ENCODE results near the gene SRCAP.

GRCh38 chr16:30737794-30738648 lies 39.0 kb downstream of the SRCAP start:
- TF ChIP-seq CTCF (tag by site-specific recombination; IDR thresholded peaks at IDR 0.05): no peak
- no peak for TF ChIP-seq ZNF664 (tag by site-specific recombination; IDR thresholded peaks at IDR 0.05)
- TF ChIP-seq YY2 (tag by site-specific recombination; IDR thresholded peaks at IDR 0.05): no peak
- no peak for TF ChIP-seq ZNF248 (tag by site-specific recombination; IDR thresholded peaks at IDR 0.05)
- TF ChIP-seq, protein P1, sequence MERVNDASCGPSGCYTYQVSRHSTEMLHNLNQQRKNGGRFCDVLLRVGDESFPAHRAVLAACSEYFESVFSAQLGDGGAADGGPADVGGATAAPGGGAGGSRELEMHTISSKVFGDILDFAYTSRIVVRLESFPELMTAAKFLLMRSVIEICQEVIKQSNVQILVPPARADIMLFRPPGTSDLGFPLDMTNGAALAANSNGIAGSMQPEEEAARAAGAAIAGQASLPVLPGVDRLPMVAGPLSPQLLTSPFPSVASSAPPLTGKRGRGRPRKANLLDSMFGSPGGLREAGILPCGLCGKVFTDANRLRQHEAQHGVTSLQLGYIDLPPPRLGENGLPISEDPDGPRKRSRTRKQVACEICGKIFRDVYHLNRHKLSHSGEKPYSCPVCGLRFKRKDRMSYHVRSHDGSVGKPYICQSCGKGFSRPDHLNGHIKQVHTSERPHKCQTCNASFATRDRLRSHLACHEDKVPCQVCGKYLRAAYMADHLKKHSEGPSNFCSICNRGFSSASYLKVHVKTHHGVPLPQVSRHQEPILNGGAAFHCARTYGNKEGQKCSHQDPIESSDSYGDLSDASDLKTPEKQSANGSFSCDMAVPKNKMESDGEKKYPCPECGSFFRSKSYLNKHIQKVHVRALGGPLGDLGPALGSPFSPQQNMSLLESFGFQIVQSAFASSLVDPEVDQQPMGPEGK (tag by site-specific recombination; IDR thresholded peaks at IDR 0.05): no peak
- TF ChIP-seq ZNF274 (IDR thresholded peaks at IDR 0.05; ENCODE audit: low read length): no peak
- TF ChIP-seq ZNF274 (tag by site-specific recombination; IDR thresholded peaks at IDR 0.05; ENCODE audit: borderline replicate concordance): no peak
- TF ChIP-seq WT1 (tag by site-specific recombination; IDR thresholded peaks at IDR 0.05): no peak
- no peak for TF ChIP-seq ZEB2 (tag by site-specific recombination; IDR thresholded peaks at IDR 0.05)
- TF ChIP-seq MYNN (tag by site-specific recombination; IDR thresholded peaks at IDR 0.05; ENCODE audit: borderline replicate concordance): no peak
- TF ChIP-seq, protein P2, sequence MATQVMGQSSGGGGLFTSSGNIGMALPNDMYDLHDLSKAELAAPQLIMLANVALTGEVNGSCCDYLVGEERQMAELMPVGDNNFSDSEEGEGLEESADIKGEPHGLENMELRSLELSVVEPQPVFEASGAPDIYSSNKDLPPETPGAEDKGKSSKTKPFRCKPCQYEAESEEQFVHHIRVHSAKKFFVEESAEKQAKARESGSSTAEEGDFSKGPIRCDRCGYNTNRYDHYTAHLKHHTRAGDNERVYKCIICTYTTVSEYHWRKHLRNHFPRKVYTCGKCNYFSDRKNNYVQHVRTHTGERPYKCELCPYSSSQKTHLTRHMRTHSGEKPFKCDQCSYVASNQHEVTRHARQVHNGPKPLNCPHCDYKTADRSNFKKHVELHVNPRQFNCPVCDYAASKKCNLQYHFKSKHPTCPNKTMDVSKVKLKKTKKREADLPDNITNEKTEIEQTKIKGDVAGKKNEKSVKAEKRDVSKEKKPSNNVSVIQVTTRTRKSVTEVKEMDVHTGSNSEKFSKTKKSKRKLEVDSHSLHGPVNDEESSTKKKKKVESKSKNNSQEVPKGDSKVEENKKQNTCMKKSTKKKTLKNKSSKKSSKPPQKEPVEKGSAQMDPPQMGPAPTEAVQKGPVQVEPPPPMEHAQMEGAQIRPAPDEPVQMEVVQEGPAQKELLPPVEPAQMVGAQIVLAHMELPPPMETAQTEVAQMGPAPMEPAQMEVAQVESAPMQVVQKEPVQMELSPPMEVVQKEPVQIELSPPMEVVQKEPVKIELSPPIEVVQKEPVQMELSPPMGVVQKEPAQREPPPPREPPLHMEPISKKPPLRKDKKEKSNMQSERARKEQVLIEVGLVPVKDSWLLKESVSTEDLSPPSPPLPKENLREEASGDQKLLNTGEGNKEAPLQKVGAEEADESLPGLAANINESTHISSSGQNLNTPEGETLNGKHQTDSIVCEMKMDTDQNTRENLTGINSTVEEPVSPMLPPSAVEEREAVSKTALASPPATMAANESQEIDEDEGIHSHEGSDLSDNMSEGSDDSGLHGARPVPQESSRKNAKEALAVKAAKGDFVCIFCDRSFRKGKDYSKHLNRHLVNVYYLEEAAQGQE (tag by site-specific recombination; IDR thresholded peaks at IDR 0.05): no peak
- TF ChIP-seq, protein P3, sequence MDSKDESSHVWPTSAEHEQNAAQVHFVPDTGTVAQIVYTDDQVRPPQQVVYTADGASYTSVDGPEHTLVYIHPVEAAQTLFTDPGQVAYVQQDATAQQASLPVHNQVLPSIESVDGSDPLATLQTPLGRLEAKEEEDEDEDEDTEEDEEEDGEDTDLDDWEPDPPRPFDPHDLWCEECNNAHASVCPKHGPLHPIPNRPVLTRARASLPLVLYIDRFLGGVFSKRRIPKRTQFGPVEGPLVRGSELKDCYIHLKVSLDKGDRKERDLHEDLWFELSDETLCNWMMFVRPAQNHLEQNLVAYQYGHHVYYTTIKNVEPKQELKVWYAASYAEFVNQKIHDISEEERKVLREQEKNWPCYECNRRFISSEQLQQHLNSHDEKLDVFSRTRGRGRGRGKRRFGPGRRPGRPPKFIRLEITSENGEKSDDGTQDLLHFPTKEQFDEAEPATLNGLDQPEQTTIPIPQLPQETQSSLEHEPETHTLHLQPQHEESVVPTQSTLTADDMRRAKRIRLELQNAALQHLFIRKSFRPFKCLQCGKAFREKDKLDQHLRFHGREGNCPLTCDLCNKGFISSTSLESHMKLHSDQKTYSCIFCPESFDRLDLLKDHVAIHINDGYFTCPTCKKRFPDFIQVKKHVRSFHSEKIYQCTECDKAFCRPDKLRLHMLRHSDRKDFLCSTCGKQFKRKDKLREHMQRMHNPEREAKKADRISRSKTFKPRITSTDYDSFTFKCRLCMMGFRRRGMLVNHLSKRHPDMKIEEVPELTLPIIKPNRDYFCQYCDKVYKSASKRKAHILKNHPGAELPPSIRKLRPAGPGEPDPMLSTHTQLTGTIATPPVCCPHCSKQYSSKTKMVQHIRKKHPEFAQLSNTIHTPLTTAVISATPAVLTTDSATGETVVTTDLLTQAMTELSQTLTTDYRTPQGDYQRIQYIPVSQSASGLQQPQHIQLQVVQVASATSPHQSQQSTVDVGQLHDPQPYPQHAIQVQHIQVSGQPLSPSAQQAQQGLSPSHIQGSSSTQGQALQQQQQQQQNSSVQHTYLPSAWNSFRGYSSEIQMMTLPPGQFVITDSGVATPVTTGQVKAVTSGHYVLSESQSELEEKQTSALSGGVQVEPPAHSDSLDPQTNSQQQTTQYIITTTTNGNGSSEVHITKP (tag by site-specific recombination; IDR thresholded peaks at IDR 0.05): no peak

Measured in HEK293 (cell line).